Activated CD4-positive, alpha-beta T cell treated with anti-CD3 and anti-CD28 coated beads for 24 hours (primary cell): ENCODE data around the gene RAD51B.
"Not testable (repeated sequence)": the region's sequence is repeated elsewhere in the genome, so short reads cannot be mapped to it uniquely, and the experiment has no call there.

Experiments
- DNase-seq, 2 donors: peaks; one replicate each; pipeline ENCODE4 v3.0.0-alpha.2; 2020; ENCODE audit warnings: low read depth in 2 of 2

The RAD51B gene

DNA sequence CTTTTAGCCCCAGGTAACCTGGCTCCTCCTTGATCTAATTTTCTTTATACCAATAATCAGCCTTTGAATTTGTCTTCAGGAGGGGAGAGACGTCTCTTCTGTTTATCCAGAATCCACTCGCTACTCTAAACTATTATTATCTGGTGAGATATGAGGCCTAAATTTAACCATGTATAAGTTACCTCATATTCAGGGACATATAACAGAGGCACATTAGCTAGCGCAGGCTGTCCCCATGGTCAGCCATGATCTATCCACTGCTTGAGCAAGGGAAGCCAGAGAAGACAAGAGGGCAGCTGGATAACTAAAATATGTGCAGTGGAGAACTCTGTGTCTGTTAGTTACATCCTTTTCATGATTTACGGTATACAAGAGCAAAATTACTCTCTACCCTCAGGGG lies 481.0 kb downstream of the RAD51B start:
- DNase-seq = no peak

DNA sequence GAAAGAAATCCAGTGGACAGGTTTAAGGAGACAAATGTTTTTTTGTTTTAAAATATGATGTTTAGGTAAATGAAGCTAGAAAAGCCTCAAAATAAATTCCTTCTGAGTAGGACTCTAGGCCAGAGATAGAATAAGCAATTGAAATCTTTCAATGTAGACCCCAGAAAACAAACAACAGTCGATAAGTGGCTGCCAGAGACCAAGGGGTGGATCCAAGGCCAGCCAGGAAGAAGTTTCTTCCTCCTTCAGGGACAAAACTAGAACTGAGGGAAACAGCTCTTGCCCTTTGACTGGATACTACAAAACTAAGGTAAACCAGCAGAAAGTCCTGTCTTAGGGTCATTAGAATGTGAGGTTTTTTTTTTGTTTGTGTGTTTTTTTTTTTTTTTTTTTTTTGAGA lies 481.6 kb downstream of the RAD51B start:
- DNase-seq = no peak

GRCh38 chr14:68302938-68303337 lies 483.4 kb downstream of the RAD51B start:
- DNase-seq = not testable (repeated sequence)

DNA sequence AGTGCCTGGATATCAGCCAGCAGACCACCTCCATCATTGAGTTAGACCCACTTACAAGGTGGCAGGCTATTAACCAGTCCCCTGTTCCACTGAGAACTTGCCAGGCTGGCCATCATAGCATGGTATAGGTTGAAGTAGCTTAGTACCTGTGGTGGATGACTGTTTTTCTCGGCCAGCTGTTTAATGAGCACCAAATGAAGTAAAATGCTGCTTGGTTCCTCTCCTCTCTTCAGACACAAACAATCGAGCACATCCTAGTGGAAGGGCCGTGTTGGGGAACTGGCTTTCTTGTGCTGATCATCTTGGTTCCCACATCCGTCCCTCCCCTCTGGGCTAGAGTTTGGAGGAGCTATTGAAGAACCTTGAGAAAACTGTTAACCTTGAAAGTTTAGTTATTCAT lies 486.2 kb downstream of the RAD51B start:
- DNase-seq = no peak

DNA sequence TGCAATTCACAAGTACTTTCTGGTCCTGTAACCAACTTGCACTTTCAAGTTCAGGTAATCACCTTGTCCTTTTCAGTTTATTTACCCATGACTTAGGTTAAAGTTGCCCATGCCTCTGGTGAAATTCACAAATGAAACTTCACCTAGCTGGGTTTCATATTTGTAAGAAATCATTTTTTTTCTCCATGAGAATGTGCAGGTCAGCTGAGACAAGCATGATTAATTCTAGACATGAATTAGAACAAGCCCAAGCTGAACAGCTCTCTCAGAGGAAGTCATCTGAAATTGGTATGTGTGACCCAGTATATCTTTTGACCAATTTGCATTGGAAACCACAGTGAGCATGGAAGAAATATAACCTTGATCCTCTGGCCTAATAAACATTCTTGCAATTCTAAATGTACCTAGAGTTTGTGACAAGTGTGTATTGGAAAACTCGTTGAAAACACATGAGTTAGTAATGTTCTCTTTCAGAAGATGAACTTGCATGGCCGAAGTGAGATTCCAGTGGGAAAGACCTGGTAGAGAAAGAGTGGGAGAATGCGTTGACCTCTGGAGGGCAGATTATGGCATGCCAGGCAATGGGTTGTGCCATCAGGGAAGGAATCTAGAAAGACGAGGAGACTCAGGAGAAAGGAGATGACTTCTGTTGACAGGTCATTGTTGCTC lies 486.8 kb downstream of the RAD51B start:
- no peak for DNase-seq

GRCh38 chr14:68306934-68307789 lies 487.6 kb downstream of the RAD51B start:
- DNase-seq = no peak

DNA sequence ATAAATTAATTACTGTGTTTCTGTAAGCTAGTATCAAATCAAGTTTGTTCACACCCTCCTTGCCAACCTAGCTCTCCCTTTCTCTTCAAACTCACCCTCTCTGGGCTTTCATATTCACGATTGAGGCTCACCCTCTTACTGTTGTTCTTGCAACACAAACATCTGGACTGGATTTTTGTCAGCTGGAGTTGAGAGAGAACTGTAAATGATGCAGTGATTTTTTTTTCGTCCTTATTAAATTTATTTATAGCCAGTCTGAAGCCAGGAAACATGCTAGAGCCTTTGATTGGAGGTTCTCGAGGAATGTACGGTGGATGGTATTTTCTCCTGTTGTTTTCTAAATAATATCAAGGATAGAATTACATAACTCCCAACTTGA lies 488.2 kb downstream of the RAD51B start:
- DNase-seq = no peak

GRCh38 chr14:68308726-68309520 lies 489.3 kb downstream of the RAD51B start:
- no peak for DNase-seq

- no peak for DNase-seq
Observed at GRCh38 chr14:68309616-68310015, 490.0 kb downstream of the RAD51B start.

- no peak for DNase-seq
Observed at GRCh38 chr14:68312300-68312699, 492.7 kb downstream of the RAD51B start.

- peak; percentile 17 to 22 for DNase-seq
Observed at GRCh38 chr14:68312884-68313610, 493.5 kb downstream of the RAD51B start.

DNA sequence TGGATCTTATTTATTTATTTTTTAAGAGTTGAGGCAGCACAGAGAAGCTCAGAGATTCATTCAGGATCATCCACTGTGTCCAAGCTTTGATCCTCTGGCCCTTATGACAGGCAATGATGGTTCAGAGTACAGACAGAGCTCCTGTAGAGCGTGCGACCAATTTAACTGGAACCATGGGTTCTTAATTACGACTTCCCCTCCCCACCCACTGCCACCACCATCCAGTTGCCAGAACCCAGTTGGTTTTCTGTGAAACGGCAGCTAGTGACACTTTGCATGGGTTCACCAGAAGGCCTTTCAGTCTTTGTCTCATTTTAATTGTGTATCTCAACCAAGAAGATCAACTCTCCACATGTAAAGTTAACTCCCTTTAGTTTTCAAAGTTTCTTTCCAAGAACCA lies 495.1 kb downstream of the RAD51B start:
- no peak for DNase-seq

DNA sequence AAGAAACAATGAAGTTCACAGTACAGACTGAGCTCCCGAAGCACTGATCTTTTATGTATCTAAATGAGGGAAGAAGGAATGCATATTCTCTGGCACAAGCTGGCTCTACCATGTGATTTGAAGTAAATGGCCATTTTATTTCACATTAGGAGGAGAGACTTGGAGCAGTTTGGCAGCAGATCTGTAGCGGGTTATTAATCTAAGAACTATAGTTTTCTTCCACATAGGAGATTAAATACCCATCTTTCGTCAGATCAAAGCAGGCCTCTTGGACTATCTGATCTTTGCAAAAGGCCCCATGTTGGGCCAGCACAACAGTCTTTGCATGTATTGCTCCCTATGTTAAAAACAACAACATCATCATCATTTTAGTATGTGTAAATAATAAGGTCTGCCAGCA lies 495.5 kb downstream of the RAD51B start:
- no peak for DNase-seq

- DNase-seq = no peak
Observed at GRCh38 chr14:68316078-68316868, 496.7 kb downstream of the RAD51B start.

DNA sequence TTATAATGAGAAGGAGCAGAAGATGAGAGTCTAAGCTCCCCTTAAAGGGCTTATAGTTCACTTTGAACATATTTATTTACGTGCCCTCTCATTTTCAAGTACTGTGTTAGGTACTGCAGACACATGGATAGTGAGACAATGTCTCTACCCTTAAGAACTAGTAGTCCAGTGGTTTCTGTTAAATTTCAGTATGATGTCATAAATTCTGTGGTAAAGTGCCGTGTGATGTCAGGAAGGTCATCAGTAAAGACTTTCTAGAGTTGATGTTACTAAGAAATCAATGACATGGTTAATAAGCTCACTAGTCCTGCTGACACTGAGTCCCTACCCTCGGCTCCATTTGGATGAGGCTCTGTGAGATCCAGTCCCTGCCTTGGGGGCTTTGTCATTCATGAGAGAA lies 497.7 kb downstream of the RAD51B start:
- DNase-seq = no peak

GRCh38 chr14:68318828-68319227 lies 499.2 kb downstream of the RAD51B start:
- DNase-seq = no peak

DNA sequence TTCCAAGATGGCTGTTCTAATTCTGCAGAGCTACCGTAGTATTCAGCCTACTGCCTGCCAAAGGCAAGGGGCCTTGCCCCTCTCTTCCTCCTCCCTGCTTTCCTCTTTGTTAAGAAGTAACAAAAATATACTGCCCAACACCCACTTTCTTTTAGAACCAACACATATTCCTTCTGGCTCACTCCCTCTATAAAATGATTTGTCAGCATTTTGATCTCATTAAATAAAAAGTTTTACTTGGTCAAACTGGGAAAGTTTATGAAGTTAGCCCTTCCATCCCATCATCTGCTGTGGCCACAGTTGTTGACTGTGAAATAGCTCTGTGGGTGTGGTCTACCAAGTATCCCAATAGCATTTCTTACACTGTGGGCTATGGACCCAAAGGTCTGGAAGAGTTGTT lies 500.9 kb downstream of the RAD51B start:
- no peak for DNase-seq

DNA sequence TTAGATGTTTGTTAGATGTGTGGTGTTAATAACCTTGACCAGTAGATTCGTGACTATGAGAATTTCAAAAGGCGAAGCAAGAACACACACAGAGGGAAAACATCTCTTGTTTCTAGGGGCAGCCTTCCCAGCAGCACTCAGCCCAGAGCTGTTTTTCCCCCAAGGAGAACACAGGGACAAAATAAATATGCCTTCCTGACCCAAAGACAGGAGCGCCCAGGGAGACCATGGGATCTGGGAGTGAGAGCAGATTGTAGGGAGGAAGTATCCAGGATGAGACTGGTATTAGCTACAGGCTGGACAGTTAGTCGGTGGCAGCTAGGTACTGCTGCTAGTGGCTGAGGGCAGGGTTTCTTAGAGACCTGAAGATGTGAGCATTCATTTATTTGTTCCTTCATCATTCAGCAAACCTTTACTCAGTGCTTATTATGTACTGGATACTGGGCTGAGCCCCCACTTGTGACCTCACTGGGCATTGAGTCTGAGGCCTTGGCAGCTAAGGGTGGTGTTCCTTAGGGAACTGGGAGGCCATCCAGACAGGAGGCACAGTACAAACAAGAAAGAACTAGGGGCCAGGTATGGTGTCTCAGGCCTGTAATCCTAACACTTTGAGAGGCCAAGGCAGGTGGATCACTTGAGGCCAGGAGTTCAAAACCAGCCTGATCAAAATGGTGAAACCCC lies 503.5 kb downstream of the RAD51B start:
- DNase-seq = no peak

DNA sequence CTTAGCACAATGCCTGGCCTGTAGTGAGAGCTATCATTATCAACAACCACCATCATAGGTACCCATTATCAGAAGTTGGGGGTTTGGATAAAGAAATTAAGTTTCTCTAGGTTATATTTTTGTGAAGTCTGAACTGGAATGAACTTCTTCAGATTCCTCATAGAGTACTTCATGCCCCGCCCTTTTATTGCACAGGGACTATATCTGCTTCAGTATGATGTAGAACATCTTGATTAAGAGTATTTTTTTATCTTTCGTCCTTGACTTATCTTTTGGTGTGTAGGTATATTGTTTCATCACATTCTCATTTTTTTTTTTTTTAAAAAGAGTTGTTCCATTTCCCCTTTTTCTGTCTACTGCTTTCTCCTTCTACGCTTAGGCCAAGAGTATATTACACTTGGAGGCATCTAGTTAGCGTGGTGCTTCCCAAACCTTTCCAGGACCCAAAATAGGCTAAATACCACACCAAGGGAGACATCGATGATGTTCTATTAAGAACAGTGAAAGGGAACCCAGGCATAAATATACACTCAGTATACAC lies 505.8 kb downstream of the RAD51B start:
- no peak for DNase-seq

DNA sequence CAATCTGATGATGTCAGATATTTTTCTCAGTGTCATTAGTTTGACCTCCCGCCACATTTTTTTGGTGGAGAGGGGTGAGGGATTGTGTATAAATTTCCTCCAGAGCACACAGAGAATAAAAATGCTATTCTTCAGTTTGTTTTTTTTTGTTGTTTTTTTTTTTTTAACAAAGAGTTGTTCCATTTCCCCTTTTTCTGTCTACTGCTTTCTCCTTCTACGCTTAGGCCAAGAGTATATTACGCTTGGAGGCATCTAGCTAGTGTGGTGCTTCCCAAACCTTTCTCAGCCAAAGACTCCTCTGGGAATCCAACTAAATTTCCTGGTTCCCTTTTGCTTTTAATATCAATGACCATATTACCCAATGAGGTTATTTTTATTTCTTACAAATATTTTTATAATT lies 507.7 kb downstream of the RAD51B start:
- no peak for DNase-seq
